Upper lobe of left lung (tissue), 4 donors: ENCODE measurements around the gene THEMIS.

ENCODE experiments used
- POLR2A ChIP-seq, 4 donors: fragments of 450-650 bp; IDR thresholded peaks; one replicate each; pipeline ENCODE4 v1.5.1; 2016 to 2017; ENCODE audit warnings: antibody characterized with exemption in 4 of 4, mild to moderate bottlenecking in 2 of 4
- TF ChIP-seq, protein P1 (sequence below), 6 experiments: fragments of 450-650 bp in 4 of 6; fragments of 200-600 bp in 2 of 6; sonication (generic) in 2 of 6; IDR thresholded peaks; one replicate each; pipeline ENCODE4 v1.5.1; 2016 to 2019; ENCODE audit warnings: antibody characterized with exemption in 6 of 6

DNA sequence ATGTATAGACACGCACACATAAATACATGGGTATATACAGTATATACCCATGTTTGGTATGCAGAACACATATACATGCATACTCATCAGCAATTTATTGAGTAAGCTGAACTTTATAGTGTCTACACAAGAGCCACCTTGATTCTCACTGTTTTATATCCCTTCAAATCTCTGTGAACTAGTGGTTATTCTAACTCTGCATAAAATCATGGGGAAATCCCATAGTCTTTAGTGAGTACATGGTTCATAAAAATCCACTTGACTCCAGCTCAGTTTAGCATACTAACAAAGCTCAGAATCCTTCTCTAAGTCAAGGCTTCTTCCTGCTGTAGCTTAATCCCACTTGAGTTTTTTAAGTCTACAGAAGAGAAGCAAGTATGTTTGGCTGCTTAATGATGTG, 104.1 kb downstream of the THEMIS start:
- no peak for TF ChIP-seq POLR2A (IDR thresholded peaks at IDR 0.05)
- TF ChIP-seq, protein P1, sequence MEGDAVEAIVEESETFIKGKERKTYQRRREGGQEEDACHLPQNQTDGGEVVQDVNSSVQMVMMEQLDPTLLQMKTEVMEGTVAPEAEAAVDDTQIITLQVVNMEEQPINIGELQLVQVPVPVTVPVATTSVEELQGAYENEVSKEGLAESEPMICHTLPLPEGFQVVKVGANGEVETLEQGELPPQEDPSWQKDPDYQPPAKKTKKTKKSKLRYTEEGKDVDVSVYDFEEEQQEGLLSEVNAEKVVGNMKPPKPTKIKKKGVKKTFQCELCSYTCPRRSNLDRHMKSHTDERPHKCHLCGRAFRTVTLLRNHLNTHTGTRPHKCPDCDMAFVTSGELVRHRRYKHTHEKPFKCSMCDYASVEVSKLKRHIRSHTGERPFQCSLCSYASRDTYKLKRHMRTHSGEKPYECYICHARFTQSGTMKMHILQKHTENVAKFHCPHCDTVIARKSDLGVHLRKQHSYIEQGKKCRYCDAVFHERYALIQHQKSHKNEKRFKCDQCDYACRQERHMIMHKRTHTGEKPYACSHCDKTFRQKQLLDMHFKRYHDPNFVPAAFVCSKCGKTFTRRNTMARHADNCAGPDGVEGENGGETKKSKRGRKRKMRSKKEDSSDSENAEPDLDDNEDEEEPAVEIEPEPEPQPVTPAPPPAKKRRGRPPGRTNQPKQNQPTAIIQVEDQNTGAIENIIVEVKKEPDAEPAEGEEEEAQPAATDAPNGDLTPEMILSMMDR (IDR thresholded peaks at IDR 0.05) = no peak
